HEK293T (cell line): Measurements from ENCODE around the gene ELF3.

ENCODE experiments used
- CTBP1 ChIP-seq: fragments of 450-650 bp; IDR thresholded peaks from 2 replicates; pipeline ENCODE4 v1.6.1; 2016; ENCODE audit warnings: borderline replicate concordance
- FOXM1 ChIP-seq: fragments of 450-650 bp; IDR thresholded peaks from 2 replicates; pipeline ENCODE4 v1.6.1; 2017; ENCODE audit warnings: mild to moderate bottlenecking, borderline replicate concordance
- ZNF384 ChIP-seq: fragments of 450-650 bp; IDR thresholded peaks from 2 replicates; pipeline ENCODE4 v1.6.1; 2016

DNA sequence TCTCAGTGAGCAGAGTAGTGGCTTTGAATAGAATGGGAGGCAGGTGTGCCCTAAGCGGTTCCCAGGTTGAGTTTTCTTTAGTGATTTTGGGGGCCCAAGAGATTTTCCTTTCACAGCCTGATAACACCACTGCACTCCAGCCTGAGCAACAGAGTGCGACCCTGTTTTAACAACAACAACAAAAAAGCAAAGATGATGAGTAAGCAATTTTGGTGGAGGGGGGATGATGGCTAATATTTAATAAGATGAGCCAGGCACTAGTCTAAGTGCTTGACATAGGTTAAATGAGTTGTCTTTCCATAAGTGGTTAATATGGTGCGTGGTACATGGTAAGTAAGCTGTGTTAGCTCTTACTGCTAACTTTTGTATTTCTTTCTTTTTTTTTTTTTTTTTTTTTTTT is 25.9 kb upstream of the ELF3 start:
- TF ChIP-seq FOXM1 (no peak), ZNF384 (no peak), CTBP1 (no peak)
